CMK (cell line): ENCODE data around the gene MED26.

Source experiments
- DNase-seq: peaks from one replicate; pipeline ENCODE4 v3.0.0-alpha.2; 2010; ENCODE audit warnings: low read depth

The MED26 gene

GRCh38 chr19:16589917-16590316 lies 38.1 kb downstream of the MED26 start:
- no peak for DNase-seq

- no peak for DNase-seq
These were observed 39.0 kb downstream of the MED26 start for GRCh38 chr19:16588824-16589577.

- DNase-seq: no peak
These were observed 39.9 kb downstream of the MED26 start for GRCh38 chr19:16587833-16588823.

GRCh38 chr19:16586991-16587832 lies 40.8 kb downstream of the MED26 start:
- no peak for DNase-seq

GRCh38 chr19:16586477-16586871 lies 41.5 kb downstream of the MED26 start:
- no peak for DNase-seq

- no peak for DNase-seq
These were observed 42.1 kb downstream of the MED26 start for GRCh38 chr19:16585808-16586476.

- no peak for DNase-seq
These were observed 42.8 kb downstream of the MED26 start for GRCh38 chr19:16585094-16585801.

- peak; percentile 71 for DNase-seq
These were observed 43.5 kb downstream of the MED26 start for GRCh38 chr19:16584248-16585093.

- no peak for DNase-seq
These were observed 45.3 kb downstream of the MED26 start for GRCh38 chr19:16582486-16583261.

- no peak for DNase-seq
These were observed 46.0 kb downstream of the MED26 start for GRCh38 chr19:16581971-16582343.

GRCh38 chr19:16581145-16581970 lies 46.6 kb downstream of the MED26 start:
- DNase-seq: no peak

- DNase-seq: no peak
These were observed 48.6 kb downstream of the MED26 start for GRCh38 chr19:16579381-16579780.

GRCh38 chr19:16577531-16577985 lies 50.4 kb downstream of the MED26 start:
- DNase-seq: no peak

GRCh38 chr19:16576690-16577530 lies 51.1 kb downstream of the MED26 start:
- no peak for DNase-seq

GRCh38 chr19:16575861-16576689 lies 51.9 kb downstream of the MED26 start:
- DNase-seq: no peak

- no peak for DNase-seq
These were observed 52.7 kb downstream of the MED26 start for GRCh38 chr19:16575282-16575681.
